Central memory CD4-positive, alpha-beta T cell (primary cell): ENCODE measurements around the gene ATP6V1G2.
"Not testable (repeated sequence)": the region's sequence is repeated elsewhere in the genome, so short reads cannot be mapped to it uniquely, and the experiment has no call there.

Source experiments
- DNase-seq: peaks from one replicate; pipeline ENCODE4 v3.0.0; 2022
- total RNA-seq, 3 experiments: gene quantifications; one replicate each; lab custom pipeline; 2026; lab: John Stamatoyannopoulos, UW

Gene ATP6V1G2
- total RNA-seq = 0.21 to 3.1 (median 1.6) reads per million in 3 experiments

- DNase-seq = peak; percentile 78
These were observed at the start of gene ATP6V1G2 for GRCh38 chr6:31546339-31546957. ATP6V1G2 (minus strand) TSS chr6:31546608; CDS start chr6:31546559, 49 bp downstream.

- DNase-seq = no peak
These were observed 46.0 kb upstream of the ATP6V1G2 start for GRCh38 chr6:31592396-31592771.

- not testable (repeated sequence) for DNase-seq
These were observed 44.3 kb upstream of the ATP6V1G2 start for GRCh38 chr6:31590691-31591090.

- DNase-seq = no peak
These were observed 42.7 kb upstream of the ATP6V1G2 start for GRCh38 chr6:31588871-31589650.

- DNase-seq = no peak
These were observed 41.7 kb upstream of the ATP6V1G2 start for GRCh38 chr6:31587791-31588777.

DNA sequence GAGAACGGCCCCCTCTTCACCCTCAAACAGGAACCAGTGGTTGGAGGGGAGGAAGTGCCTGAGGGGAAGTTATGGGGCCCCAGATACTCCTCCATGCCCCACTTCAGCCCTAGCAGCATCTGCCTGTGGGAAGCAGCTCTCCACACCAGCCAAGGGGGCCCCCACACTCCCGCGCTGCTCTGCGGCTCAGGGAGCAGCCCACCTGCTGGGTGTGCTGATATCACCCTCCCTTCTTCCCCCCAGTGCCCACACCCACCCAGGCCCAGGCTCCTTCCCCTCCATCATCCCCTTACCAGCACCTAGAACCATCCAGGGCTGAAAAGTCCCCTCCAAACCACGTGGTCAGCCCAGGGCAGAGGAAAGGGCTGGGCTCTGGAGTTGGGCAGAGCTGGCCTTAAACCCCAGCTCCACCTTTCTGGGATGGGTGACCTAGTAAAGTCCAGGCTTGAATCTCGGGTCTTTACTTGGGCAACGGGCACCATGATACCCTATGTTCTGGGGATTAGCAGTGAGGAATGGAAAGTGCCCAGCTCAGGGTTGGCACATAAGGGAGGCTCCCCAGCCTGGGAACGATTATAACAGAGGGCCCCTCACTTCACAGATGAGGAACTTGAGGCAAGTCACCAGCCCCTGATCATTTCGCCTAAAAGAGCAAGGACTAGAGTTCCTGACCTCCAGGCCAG, 40.3 kb upstream of the ATP6V1G2 start:
- peak; percentile 53 for DNase-seq

DNA sequence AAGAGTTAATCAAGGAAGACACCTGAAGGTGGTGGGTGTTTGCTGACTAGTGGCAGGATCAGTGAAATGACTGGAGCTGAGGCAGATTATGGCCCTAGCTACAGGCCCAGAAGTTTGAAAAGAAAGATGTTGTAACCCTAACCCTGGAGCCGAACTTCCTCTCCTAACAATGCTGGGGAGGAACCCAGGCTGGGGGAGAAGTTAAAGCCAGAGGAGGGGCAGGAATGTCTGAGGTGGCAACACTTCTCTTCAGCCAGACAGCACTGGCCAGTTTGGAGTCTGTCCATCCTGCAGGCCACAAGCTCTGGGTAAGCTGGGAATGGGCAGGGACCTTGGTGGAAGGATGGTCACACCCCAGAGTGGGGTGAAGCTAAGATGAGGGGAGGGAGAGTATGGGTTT, 39.6 kb upstream of the ATP6V1G2 start, which contains the start of gene LST1:
LST1 (plus strand) TSS at position 270 of the 400 bp plus-strand sequence. CDS start 1,023 bp downstream, outside the sequence.
- DNase-seq = no peak

- peak; percentile 57 for DNase-seq
These were observed 39.1 kb upstream of the ATP6V1G2 start for GRCh38 chr6:31585491-31585890.

DNA sequence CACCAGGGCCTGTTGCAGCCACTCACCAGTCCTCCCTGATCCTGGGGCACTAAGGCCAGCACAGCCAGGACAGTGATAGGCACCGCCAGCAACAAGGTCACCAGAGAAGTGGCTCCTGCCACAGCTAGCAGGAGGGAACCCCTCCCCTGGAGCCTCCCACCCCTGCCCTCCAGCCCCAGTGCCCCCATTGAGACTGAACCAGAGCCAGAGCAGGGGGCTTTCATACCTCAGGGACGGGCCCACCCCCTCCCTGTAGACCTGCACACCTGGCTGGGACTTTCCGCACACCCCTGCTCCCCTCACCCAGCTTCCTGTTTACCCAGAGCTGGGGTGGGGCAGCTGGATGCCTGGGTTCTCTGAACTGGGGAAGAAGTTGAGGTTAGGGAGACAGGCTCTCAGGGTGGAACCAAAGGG, 35.8 kb upstream of the ATP6V1G2 start, which contains the start of gene LTB:
LTB (minus strand) TSS at position 195 of the 414 bp plus-strand sequence; CDS start at position 188, 7 bp downstream.
- DNase-seq = peak; percentile 74

DNA sequence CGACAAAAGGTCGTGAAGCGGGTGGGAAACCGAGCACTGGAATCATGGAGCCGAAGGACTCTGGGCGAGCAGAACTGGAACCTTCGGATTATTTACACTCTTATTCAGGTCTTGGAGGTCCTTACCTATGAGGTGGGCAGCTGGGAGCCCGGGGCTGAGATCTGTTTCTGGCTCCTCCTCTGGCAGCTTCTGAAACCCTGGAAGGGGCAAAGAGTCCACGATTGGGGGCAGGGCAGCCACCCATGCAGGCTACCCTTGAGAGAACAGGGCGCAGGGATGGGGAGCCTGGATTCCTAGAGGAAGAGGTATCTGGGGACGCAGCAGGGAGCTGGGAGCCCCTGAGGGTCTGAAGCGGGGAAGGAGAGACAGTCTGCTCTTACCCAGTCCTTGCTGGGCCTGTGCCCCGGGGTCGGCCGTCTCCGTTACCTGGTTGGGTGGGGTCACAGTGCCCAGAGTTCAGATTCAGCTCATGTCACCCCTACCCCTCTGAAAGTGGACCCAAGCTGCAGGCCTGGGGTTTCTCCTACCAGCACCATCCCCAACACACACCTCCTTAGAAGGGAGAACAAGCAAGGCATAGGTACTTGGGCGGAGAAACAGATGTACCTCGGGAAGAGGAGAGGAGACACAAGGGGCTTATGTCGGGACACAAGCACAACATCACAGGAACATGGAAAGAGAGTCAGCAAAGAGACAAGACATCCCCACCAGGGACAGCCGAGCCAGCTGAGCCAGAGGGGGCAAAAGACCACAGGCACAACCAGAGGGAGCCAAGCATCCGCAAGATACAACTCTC, 35.2 kb upstream of the ATP6V1G2 start:
- DNase-seq = no peak

DNA sequence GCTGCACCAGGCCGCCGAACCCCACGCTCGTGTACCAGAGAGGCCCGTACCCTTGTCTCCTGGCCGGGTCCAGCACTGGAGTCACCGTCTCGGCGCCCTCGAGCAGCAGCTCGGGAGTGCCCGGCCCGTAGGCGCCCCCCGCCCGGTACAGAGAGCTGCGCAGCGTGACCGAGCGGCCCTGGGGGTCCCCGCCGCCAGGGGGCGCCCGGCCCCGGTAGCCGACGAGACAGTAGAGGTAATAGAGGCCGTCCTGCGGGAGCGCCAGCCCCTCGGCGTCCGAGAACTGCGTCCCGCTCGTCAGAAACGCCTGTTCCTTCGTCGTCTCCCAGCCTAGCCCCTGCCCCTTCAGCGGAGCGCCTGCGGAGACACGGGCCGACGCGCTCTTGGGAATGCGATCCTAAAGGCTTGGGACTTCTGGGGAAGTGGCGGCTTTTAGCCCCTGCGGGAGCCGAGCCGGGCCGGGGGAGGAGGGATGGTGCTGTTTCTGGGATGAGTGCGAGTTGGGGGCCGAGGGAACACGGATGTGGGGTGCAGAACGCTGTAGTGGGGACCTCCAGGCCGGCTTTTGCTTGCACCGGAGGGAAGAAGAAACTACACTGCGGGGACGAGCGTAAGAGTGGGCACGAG, 34.5 kb upstream of the ATP6V1G2 start:
- peak; percentile 81 for DNase-seq

DNA sequence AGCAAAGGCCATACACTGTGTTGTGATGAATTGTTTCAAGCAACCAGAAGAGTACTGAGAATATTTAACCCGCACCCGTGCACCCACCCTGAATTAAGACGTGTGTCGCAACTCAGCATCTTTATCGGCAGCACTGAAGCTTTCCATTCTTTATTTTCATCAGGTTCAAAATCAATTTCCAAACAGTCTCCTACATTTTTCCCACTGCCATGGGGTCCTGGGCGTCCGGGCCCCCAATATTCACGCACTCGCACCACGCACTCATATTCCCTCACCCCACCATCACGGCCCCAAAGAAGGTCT, 34.0 kb upstream of the ATP6V1G2 start:
- no peak for DNase-seq

- DNase-seq = no peak
These were observed 33.4 kb upstream of the ATP6V1G2 start for GRCh38 chr6:31579546-31580437.

- DNase-seq = no peak
These were observed 32.7 kb upstream of the ATP6V1G2 start for GRCh38 chr6:31579119-31579505.

DNA sequence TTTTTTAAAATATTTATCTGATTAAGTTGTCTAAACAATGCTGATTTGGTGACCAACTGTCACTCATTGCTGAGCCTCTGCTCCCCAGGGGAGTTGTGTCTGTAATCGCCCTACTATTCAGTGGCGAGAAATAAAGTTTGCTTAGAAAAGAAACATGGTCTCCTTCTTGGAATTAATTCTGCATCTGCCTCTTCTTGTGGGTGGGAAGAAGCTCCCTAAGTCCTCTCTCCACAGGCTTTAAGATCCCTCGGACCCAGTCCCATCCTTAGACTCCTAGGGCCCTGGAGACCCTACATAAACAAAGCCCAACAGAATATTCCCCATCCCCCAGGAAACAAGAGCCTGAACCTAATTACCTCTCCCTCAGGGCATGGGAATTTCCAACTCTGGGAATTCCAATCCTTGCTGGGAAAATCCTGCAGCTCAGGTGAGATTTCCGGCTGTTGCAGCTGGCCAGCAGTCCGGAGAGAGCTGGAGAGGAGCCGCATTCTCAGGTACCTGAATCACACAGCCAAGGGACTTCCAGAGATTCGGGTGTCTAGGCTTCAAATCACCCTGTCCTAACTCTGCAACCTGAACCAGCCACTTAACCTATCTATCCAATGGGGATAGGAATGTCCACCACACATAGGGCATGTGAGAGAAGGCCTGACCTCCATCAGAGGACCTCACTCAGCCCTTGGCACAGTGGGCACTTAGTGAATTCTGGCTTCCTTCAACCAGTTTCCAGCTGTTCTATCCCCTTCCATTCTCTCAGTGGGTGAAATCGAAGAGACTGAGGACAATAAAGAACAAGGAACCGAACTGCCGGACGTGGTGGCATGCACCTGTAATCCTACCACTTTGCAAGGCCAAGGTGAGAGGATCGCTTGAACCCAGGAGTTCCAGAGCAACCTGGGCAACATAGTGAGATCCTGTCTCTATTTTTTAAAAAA, 32.0 kb upstream of the ATP6V1G2 start:
- DNase-seq = no peak

DNA sequence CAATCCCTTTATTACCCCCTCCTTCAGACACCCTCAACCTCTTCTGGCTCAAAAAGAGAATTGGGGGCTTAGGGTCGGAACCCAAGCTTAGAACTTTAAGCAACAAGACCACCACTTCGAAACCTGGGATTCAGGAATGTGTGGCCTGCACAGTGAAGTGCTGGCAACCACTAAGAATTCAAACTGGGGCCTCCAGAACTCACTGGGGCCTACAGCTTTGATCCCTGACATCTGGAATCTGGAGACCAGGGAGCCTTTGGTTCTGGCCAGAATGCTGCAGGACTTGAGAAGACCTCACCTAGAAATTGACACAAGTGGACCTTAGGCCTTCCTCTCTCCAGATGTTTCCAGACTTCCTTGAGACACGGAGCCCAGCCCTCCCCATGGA, 31.2 kb upstream of the ATP6V1G2 start:
- no peak for DNase-seq

GRCh38 chr6:31576897-31577578, 30.6 kb upstream of the ATP6V1G2 start:
- DNase-seq = peak; percentile 49
